Glutamatergic neuron (in vitro differentiated cells): ENCODE data around the gene NCAPH2. TPM values are rescaled to one million over a fixed set of nuclear protein-coding genes. Genes with fewer than 3 reads are reported as not detected.

Experiments used
- DNase-seq: peaks from one replicate; pipeline ENCODE4 v3.0.0; 2022
- H3K27ac Mint-ChIP-seq: one replicate; pipeline ENCODE4 v1.8.0; 2020; ENCODE audit warnings: mild to moderate bottlenecking, mixed read lengths, inconsistent platforms; ENCODE audit not compliant: unreplicated experiment
- H3K27me3 Mint-ChIP-seq: one replicate; pipeline ENCODE4 v1.8.0; 2020; ENCODE audit warnings: mild to moderate bottlenecking, moderate library complexity, mixed read lengths, inconsistent platforms; ENCODE audit not compliant: unreplicated experiment
- H3K36me3 Mint-ChIP-seq: one replicate; pipeline ENCODE4 v1.8.0; 2020; ENCODE audit warnings: mild to moderate bottlenecking, mixed read lengths, inconsistent platforms; ENCODE audit not compliant: unreplicated experiment
- H3K4me1 Mint-ChIP-seq: one replicate; pipeline ENCODE4 v1.8.0; 2020; ENCODE audit warnings: mild to moderate bottlenecking, low read depth, mixed read lengths, inconsistent platforms; ENCODE audit not compliant: unreplicated experiment
- H3K4me3 Mint-ChIP-seq: one replicate; pipeline ENCODE4 v1.8.0; 2020; ENCODE audit warnings: mild to moderate bottlenecking, mixed read lengths, inconsistent platforms; ENCODE audit not compliant: unreplicated experiment
- H3K9me3 Mint-ChIP-seq: one replicate; pipeline ENCODE4 v1.8.0; 2020; ENCODE audit warnings: mild to moderate bottlenecking, moderate library complexity, mixed read lengths, inconsistent platforms; ENCODE audit not compliant: unreplicated experiment
- CTCF ChIP-seq: fragments of 200-600 bp; sonication (generic); IDR thresholded peaks from one replicate; pipeline ENCODE4 v1.5.0; 2021; ENCODE audit not compliant: partially characterized antibody, unreplicated experiment
- total RNA-seq: library from RNA; stranded (reverse); fragmentation: NEBNext Ultra II Directional; extraction: Animal tissue kit (Norgen Biotek cat#: 25700); gene quantifications from one replicate; pipeline ENCODE4 v1.2.1, GENCODE V29; 2021; ENCODE audit not compliant: unreplicated experiment

Gene NCAPH2
- total RNA-seq, 1 donor from 2014 or later = 52.9 TPM

- H3K4me3 Mint-ChIP-seq = no peak overlapping the region
- no peak overlapping the region for H3K27ac Mint-ChIP-seq
- H3K9me3 Mint-ChIP-seq = peaks cover 4% of the 10 kb centered on the region
- no peaks in the 10 kb centered on the region for H3K36me3 Mint-ChIP-seq
- no peaks in the 10 kb centered on the region for H3K4me1 Mint-ChIP-seq
- TF ChIP-seq CTCF = no peak
- peaks cover 2% of the 10 kb centered on the region for H3K27me3 Mint-ChIP-seq
- no peak for DNase-seq
Observed at GRCh38 chr22:50569041-50569459, 61.0 kb downstream of the NCAPH2 start.

GRCh38 chr22:50569896-50570535 is 62.0 kb downstream of the NCAPH2 start:
- H3K36me3 Mint-ChIP-seq = no peaks in the 10 kb centered on the region
- peaks cover 2% of the 10 kb centered on the region for H3K27me3 Mint-ChIP-seq
- H3K27ac Mint-ChIP-seq = no peak overlapping the region
- DNase-seq = no peak
- no peak for TF ChIP-seq CTCF
- peaks cover 4% of the 10 kb centered on the region for H3K9me3 Mint-ChIP-seq
- H3K4me3 Mint-ChIP-seq = no peak overlapping the region
- no peaks in the 10 kb centered on the region for H3K4me1 Mint-ChIP-seq

- no peaks in the 10 kb centered on the region for H3K36me3 Mint-ChIP-seq
- H3K4me1 Mint-ChIP-seq = no peaks in the 10 kb centered on the region
- no peak for TF ChIP-seq CTCF
- no peak overlapping the region for H3K27ac Mint-ChIP-seq
- DNase-seq = no peak
- peaks cover 2% of the 10 kb centered on the region for H3K27me3 Mint-ChIP-seq
- no peak overlapping the region for H3K4me3 Mint-ChIP-seq
- peaks cover 7% of the 10 kb centered on the region for H3K9me3 Mint-ChIP-seq
Observed at GRCh38 chr22:50570861-50571260, 62.8 kb downstream of the NCAPH2 start.

GRCh38 chr22:50571264-50572175 is 63.5 kb downstream of the NCAPH2 start:
- H3K36me3 Mint-ChIP-seq = no peaks in the 10 kb centered on the region
- H3K4me1 Mint-ChIP-seq = no peaks in the 10 kb centered on the region
- no peak for TF ChIP-seq CTCF
- H3K27ac Mint-ChIP-seq = no peak overlapping the region
- peaks cover 2% of the 10 kb centered on the region for H3K27me3 Mint-ChIP-seq
- H3K4me3 Mint-ChIP-seq = no peak overlapping the region
- no peak for DNase-seq
- H3K9me3 Mint-ChIP-seq = peaks cover 11% of the 10 kb centered on the region

- Mint-ChIP-seq H3K4me3 (no peak overlapping the region), H3K9me3 (peaks cover 10% of the 10 kb centered on the region), H3K4me1 (no peaks in the 10 kb centered on the region), H3K27ac (no peak overlapping the region), H3K36me3 (no peaks in the 10 kb centered on the region), H3K27me3 (peaks cover 2% of the 10 kb centered on the region)
- no peak for TF ChIP-seq CTCF
- no peak for DNase-seq
Observed at GRCh38 chr22:50572965-50573364, 64.9 kb downstream of the NCAPH2 start.
